DND-41 (cell line): ENCODE data around the gene ZNF165.

Experiments
- ATAC-seq: fragments of 200-7000 bp; cut with Tn5 transposase; 3 replicates; pipeline ENCODE4 v1.9.1; 2021; ENCODE audit warnings: low read depth; ENCODE audit not compliant: insufficient read depth
- DNase-seq: peaks from one replicate; pipeline ENCODE4 v3.0.0-alpha.2; 2020
- H2AFZ ChIP-seq: 2 replicates; pipeline ENCODE4 v1.6.0; 2012; ENCODE audit warnings: low read depth, low read length
- H3K27ac ChIP-seq: 2 replicates; pipeline ENCODE4 v1.5.1; 2012; ENCODE audit warnings: low read length, inconsistent platforms
- H3K27me3 ChIP-seq: fragments of 200-600 bp; sonication (generic); 2 replicates; pipeline ENCODE4 v1.6.0; 2012; ENCODE audit warnings: low read length, mild to moderate bottlenecking, inconsistent platforms; ENCODE audit not compliant: insufficient read depth, poor library complexity
- H3K36me3 ChIP-seq: 2 replicates; pipeline ENCODE4 v1.5.1; 2012; ENCODE audit warnings: low read length, inconsistent platforms; ENCODE audit not compliant: insufficient read depth
- H3K4me1 ChIP-seq: 2 replicates; pipeline ENCODE4 v1.5.1; 2012; ENCODE audit warnings: mild to moderate bottlenecking, low read length; ENCODE audit not compliant: insufficient read depth
- H3K4me2 ChIP-seq: 2 replicates; pipeline ENCODE4 v1.6.0; 2012; ENCODE audit warnings: mild to moderate bottlenecking, moderate library complexity, low read length, inconsistent platforms; ENCODE audit not compliant: insufficient read depth
- H3K4me3 ChIP-seq, 2 experiments: fragments of 200-600 bp in 1 of 2; shearing (Covaris generic) in 1 of 2; 2 replicates each; pipeline ENCODE4 v1.5.1; 2012 to 2016; ENCODE audit warnings: inconsistent platforms in 2 of 2, low read length in 2 of 2, mild to moderate bottlenecking in 2 of 2, low read depth in 1 of 2, moderate library complexity in 1 of 2
- H3K79me2 ChIP-seq: 2 replicates; pipeline ENCODE4 v1.6.0; 2012; ENCODE audit warnings: low read length, inconsistent platforms; ENCODE audit not compliant: insufficient read depth
- H3K9ac ChIP-seq: 2 replicates; pipeline ENCODE4 v1.6.0; 2012; ENCODE audit warnings: low read depth, mild to moderate bottlenecking, inconsistent platforms, low read length, moderate library complexity
- H3K9me3 ChIP-seq: 2 replicates; pipeline ENCODE4 v1.5.1; 2012; ENCODE audit warnings: low read length, moderate library complexity, mild to moderate bottlenecking, inconsistent platforms; ENCODE audit not compliant: insufficient read depth, severe bottlenecking
- H4K20me1 ChIP-seq: 2 replicates; pipeline ENCODE4 v1.6.0; 2012; ENCODE audit warnings: low read length; ENCODE audit not compliant: insufficient read depth
- EZH2 ChIP-seq: IDR thresholded peaks from 3 replicates; pipeline ENCODE4 v1.6.1; 2012; ENCODE audit warnings: borderline replicate concordance, low read depth, mild to moderate bottlenecking, moderate library complexity, low read length, inconsistent platforms; ENCODE audit not compliant: severe bottlenecking
- TF ChIP-seq, protein P1 (sequence below): IDR thresholded peaks from 2 replicates; pipeline ENCODE4 v1.5.1; 2012; ENCODE audit warnings: borderline replicate concordance, low read length, moderate library complexity, mild to moderate bottlenecking; ENCODE audit not compliant: poor library complexity, severe bottlenecking; ENCODE audit errors: extremely low read depth

Gene ZNF165

DNA sequence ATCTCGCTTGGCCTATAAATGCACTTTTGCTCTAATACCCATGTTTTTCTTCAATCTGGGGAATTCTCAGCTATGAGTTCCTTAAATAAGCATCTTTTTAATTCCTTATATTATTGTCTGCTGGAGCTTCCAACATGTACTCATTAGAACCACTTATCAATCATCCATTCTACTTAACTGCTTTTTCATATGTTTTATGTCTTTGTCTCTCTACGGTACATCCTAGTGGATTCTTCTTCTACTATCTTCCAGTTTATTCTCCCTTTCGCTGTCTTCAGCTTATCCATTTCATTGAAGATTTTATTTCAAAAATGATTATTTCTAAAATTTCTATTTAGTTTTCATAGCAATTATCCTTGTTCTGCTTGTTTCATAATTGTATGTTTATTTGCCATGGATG is 31.6 kb downstream of the ZNF165 start:
- H3K79me2 ChIP-seq = no peaks in the 10 kb centered on the region
- H3K4me1 ChIP-seq = no peaks in the 10 kb centered on the region
- no peak overlapping the region for H3K4me2 ChIP-seq
- no peak overlapping the region for H3K9ac ChIP-seq
- H3K9me3 ChIP-seq = no peaks in the 10 kb centered on the region
- no peak overlapping the region for H2AFZ ChIP-seq
- no peak overlapping the region for H3K27ac ChIP-seq
- H3K27me3 ChIP-seq = no peaks in the 10 kb centered on the region
- no peak for ATAC-seq
- no peak for DNase-seq
- no peak for TF ChIP-seq EZH2
- TF ChIP-seq, protein P1, sequence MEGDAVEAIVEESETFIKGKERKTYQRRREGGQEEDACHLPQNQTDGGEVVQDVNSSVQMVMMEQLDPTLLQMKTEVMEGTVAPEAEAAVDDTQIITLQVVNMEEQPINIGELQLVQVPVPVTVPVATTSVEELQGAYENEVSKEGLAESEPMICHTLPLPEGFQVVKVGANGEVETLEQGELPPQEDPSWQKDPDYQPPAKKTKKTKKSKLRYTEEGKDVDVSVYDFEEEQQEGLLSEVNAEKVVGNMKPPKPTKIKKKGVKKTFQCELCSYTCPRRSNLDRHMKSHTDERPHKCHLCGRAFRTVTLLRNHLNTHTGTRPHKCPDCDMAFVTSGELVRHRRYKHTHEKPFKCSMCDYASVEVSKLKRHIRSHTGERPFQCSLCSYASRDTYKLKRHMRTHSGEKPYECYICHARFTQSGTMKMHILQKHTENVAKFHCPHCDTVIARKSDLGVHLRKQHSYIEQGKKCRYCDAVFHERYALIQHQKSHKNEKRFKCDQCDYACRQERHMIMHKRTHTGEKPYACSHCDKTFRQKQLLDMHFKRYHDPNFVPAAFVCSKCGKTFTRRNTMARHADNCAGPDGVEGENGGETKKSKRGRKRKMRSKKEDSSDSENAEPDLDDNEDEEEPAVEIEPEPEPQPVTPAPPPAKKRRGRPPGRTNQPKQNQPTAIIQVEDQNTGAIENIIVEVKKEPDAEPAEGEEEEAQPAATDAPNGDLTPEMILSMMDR = no peak
- H4K20me1 ChIP-seq = no peaks in the 10 kb centered on the region
- peaks cover 24% of the 10 kb centered on the region for H3K36me3 ChIP-seq
- H3K4me3 ChIP-seq = no peak overlapping the region

- no peak overlapping the region for H3K27ac ChIP-seq
- no peak for ATAC-seq
These were observed 35.4 kb downstream of the ZNF165 start for GRCh38 chr6:28115799-28116198.

DNA sequence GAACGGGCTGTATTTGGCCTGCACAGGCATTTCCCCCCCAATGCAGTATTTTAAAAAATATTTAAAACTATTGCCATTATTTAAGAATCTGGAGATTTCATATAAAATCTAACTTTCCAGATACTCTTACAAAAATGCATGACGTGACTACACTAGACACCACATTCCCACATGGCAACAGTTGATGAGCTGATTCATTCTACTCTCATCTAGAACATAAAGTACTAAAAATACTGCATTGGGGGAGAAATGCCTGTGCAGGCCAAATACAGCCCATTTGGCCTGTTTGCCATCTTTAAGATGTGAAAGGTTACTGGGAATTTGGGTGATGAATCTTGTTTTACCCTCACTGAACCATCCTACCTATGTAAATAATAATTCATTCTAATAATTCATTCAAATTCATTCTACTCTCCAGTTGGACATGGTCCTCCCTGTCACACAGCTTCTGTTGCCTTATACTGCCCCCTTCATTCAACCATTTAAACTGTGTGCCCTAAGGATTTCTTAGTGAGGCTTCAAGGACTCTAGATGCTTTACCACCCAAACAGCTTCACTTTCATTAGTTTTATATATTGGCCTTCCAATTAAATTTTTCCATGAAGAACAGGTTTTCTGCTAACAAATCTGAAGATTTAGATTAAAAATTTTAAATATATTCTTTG is 37.1 kb downstream of the ZNF165 start:
- Histone ChIP-seq H3K36me3 (peaks cover 59% of the 10 kb centered on the region), H3K27ac (no peak overlapping the region)

More at GRCh38 chr6:28115799-28116198, 35.4 kb downstream of the ZNF165 start:
- no peaks in the 10 kb centered on the region for H3K4me1 ChIP-seq
- TF ChIP-seq, protein P1 = no peak
- no peak for TF ChIP-seq EZH2
- no peaks in the 10 kb centered on the region for H3K27me3 ChIP-seq
- no peak overlapping the region for H3K4me3 ChIP-seq
- no peak overlapping the region for H3K9ac ChIP-seq
- peaks cover 56% of the 10 kb centered on the region for H3K36me3 ChIP-seq
- no peaks in the 10 kb centered on the region for H3K9me3 ChIP-seq
- H3K79me2 ChIP-seq = no peaks in the 10 kb centered on the region
- no peaks in the 10 kb centered on the region for H4K20me1 ChIP-seq
- no peak for DNase-seq
- H2AFZ ChIP-seq = no peak overlapping the region
- H3K4me2 ChIP-seq = no peak overlapping the region

More for the DNA sequence above, 37.1 kb downstream of the ZNF165 start:
- no peaks in the 10 kb centered on the region for H3K79me2 ChIP-seq
- H3K4me3 ChIP-seq = no peak overlapping the region
- H3K4me1 ChIP-seq = no peaks in the 10 kb centered on the region
- DNase-seq = no peak
- no peaks in the 10 kb centered on the region for H4K20me1 ChIP-seq
- no peak overlapping the region for H2AFZ ChIP-seq
- H3K9me3 ChIP-seq = no peaks in the 10 kb centered on the region
- no peak for ATAC-seq
- no peak overlapping the region for H3K9ac ChIP-seq
- H3K27me3 ChIP-seq = no peaks in the 10 kb centered on the region
- no peak overlapping the region for H3K4me2 ChIP-seq
- TF ChIP-seq EZH2 = no peak
- TF ChIP-seq, protein P1 = no peak
